ENCODE results near the gene RSPO3.
A peak's percentile ranks its signal among the peaks of the same experiment; 100 is the strongest.

GRCh38 chr6:127100510-127101140 is 17.8 kb upstream of the RSPO3 start:
- TF ChIP-seq POLR2A (IDR thresholded peaks at IDR 0.05) = no peak
- TF ChIP-seq CTCF (IDR thresholded peaks at IDR 0.05) = peak in 3 of 4 experiments; percentile 10 to 26 (median 11)

Measured in uterus (tissue), 2 donors.